ENCODE measurements around the gene SOCS4.

GRCh38 chr14:55074662-55075061, 47.6 kb downstream of the SOCS4 start:
- no peak for TF ChIP-seq CTCF (conservative IDR thresholded peaks at IDR 0.05; ENCODE audit: low read length)
- no peak for TF ChIP-seq EZH2phosphoT487 (IDR thresholded peaks at IDR 0.05; ENCODE audit: borderline replicate concordance, low read depth, low read length)
